SU-DHL-6 (cell line): ENCODE measurements around the gene ANKRD17.

Experiments used
- CTCF ChIP-seq: fragments of 200-600 bp; sonication (generic); IDR thresholded peaks from one replicate; pipeline ENCODE4 v1.5.1; 2017; ENCODE audit warnings: antibody characterized with exemption, mild to moderate bottlenecking, low read length, moderate library complexity; ENCODE audit not compliant: insufficient read depth, poor library complexity, severe bottlenecking
- EZH2phosphoT487 ChIP-seq: fragments of 200-600 bp; sonication (generic), shearing (Covaris generic); conservative IDR thresholded peaks from 2 replicates; pipeline ENCODE4 v1.6.1; 2018; ENCODE audit warnings: mild to moderate bottlenecking, antibody characterized with exemption, low read length, moderate library complexity, mixed read lengths

GRCh38 chr4:73258436-73258685, 237 bp downstream of the ANKRD17 start:
- TF ChIP-seq EZH2phosphoT487, result no peak
- no peak for TF ChIP-seq CTCF
